DOHH2 (cell line): ENCODE measurements around the gene PYGO1.

Experiments used
- CTCF ChIP-seq: fragments of 200-600 bp; sonication (generic); IDR thresholded peaks from one replicate; pipeline ENCODE4 v1.5.1; 2014; ENCODE audit warnings: antibody characterized with exemption, mild to moderate bottlenecking, low read depth, low read length; ENCODE audit not compliant: poor library complexity, severe bottlenecking
- EZH2phosphoT487 ChIP-seq: fragments of 200-600 bp; sonication (generic); IDR thresholded peaks from 2 replicates; pipeline ENCODE4 v1.6.1; 2017; ENCODE audit warnings: borderline replicate concordance, mild to moderate bottlenecking, antibody characterized with exemption, low read length, moderate library complexity, mixed read lengths

- TF ChIP-seq CTCF, result no peak
- no peak for TF ChIP-seq EZH2phosphoT487
Observed at GRCh38 chr15:55549305-55549704, 38.8 kb downstream of the PYGO1 start.
